Measurements from ENCODE around the gene ADAMTS3. TPM values are rescaled to one million over a fixed set of nuclear protein-coding genes. Genes with fewer than 3 reads are reported as not detected.

Gene ADAMTS3
- total and polyA plus RNA-seq, 12 donors: 1.0 to 13.1 (median 2.2) TPM

GRCh38 chr4:72358483-72358882, 210.5 kb downstream of the ADAMTS3 start:
- no peaks in the 10 kb centered on the region for H3K27me3 ChIP-seq
- WGBS, 4 donors: 74 to 81% (median 76%) methylated on average over 2 of the region's 2 CpGs
- intact Hi-C loops (cut with DNase I): no loop called here
- TF ChIP-seq CTCF (IDR thresholded peaks at IDR 0.05) (no peak), POLR2A (IDR thresholded peaks at IDR 0.05) (no peak)
- DNase-seq: no peak
- H3K4me3 ChIP-seq: no peak overlapping the region
- no peaks in the 10 kb centered on the region for H3K36me3 ChIP-seq (replicated peaks in 1 of 2)
- H3K4me1 ChIP-seq (replicated peaks in 1 of 2): no peaks in the 10 kb centered on the region
- no peaks in the 10 kb centered on the region for H3K9me3 ChIP-seq (replicated peaks in 1 of 3)
- no peak overlapping the region for H3K27ac ChIP-seq

- Histone ChIP-seq H3K27ac (no peak overlapping the region), H3K4me3 (no peak overlapping the region), H3K9me3 (replicated peaks in 1 of 3) (no peaks in the 10 kb centered on the region), H3K4me1 (replicated peaks in 1 of 2) (no peaks in the 10 kb centered on the region), H3K36me3 (replicated peaks in 1 of 2) (no peaks in the 10 kb centered on the region), H3K27me3 (no peaks in the 10 kb centered on the region)
- DNase-seq: no peak
- intact Hi-C loops (cut with DNase I): no loop called here
- WGBS, 4 donors: 63 to 79% (median 65%) methylated on average over 1 of the region's 1 CpG
- TF ChIP-seq POLR2A (IDR thresholded peaks at IDR 0.05): no peak
- TF ChIP-seq CTCF (IDR thresholded peaks at IDR 0.05): no peak
Observed at GRCh38 chr4:72357908-72358307, 211.1 kb downstream of the ADAMTS3 start.

DNA sequence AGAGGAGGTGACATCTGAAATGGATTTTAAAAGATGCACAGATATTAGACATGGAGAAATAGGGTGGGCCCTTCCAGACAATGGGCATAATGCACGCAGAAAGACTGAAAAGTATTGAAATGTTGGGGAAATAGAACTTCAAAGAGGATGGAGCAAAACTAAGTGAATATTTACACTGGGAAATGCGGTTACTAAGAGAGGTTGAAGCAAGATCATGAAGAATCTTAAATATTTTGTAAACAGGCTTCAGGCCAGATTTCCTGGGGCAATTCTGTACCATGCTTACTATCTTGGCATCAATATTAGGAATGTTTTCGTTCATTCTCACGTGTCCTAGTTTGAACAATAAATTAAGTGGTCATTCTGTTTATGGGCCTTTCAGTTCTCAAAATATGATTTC, 216.3 kb downstream of the ADAMTS3 start:
- no peak for DNase-seq
- Histone ChIP-seq H3K27ac (no peak overlapping the region), H3K4me3 (no peak overlapping the region), H3K27me3 (no peaks in the 10 kb centered on the region), H3K9me3 (replicated peaks in 1 of 3) (no peaks in the 10 kb centered on the region), H3K36me3 (replicated peaks in 1 of 2) (no peaks in the 10 kb centered on the region), H3K4me1 (replicated peaks in 1 of 2) (no peaks in the 10 kb centered on the region)
- WGBS, 4 donors: 70 to 83% (median 83%) methylated on average over 4 of the region's 4 CpGs
- TF ChIP-seq POLR2A (IDR thresholded peaks at IDR 0.05): no peak
- no peak for TF ChIP-seq CTCF (IDR thresholded peaks at IDR 0.05)
- intact Hi-C loops (cut with DNase I): no loop called here

DNA sequence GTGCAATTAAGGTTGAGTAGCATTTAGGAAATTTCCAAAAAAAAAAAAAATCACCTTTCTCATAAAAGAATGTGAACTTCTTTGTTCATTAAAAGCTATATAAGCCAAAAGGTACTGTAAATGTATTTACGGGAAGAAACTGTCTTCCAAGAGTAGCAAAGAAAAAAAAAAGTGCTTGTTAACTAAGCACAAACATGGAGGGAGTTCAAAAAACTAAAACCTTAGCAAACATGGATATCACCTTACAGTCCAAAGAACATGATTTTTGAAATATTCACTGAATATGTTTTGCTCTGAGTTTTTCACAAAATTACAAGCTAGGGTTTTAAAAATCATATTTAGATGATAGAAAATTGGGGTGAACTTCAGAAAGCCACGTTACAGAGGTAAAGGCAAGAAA, 217.5 kb downstream of the ADAMTS3 start:
- no peak for DNase-seq
- no peaks in the 10 kb centered on the region for H3K4me1 ChIP-seq (replicated peaks in 1 of 2)
- 82 to 93% (median 85%) methylated on average over 2 of the region's 2 CpGs for WGBS, 4 donors

More for the DNA sequence above, 217.5 kb downstream of the ADAMTS3 start:
- H3K4me3 ChIP-seq: no peak overlapping the region
- H3K9me3 ChIP-seq (replicated peaks in 1 of 3): no peaks in the 10 kb centered on the region
- H3K27ac ChIP-seq: no peak overlapping the region
- H3K36me3 ChIP-seq (replicated peaks in 1 of 2): no peaks in the 10 kb centered on the region
- no peaks in the 10 kb centered on the region for H3K27me3 ChIP-seq
- TF ChIP-seq POLR2A (IDR thresholded peaks at IDR 0.05) (no peak), CTCF (IDR thresholded peaks at IDR 0.05) (no peak)
- intact Hi-C loops (cut with DNase I): no loop called here
